Activated CD4-positive, alpha-beta T cell treated with anti-CD3 and anti-CD28 coated beads, Interleukin-2, amount 50 U/mL, for 48 hours (primary cell): ENCODE measurements around the gene STYXL2.

ENCODE experiments used
- DNase-seq, 2 experiments: peaks; one replicate each; pipeline ENCODE4 v3.0.0-alpha.2; 2020

STYXL2 gene

DNA sequence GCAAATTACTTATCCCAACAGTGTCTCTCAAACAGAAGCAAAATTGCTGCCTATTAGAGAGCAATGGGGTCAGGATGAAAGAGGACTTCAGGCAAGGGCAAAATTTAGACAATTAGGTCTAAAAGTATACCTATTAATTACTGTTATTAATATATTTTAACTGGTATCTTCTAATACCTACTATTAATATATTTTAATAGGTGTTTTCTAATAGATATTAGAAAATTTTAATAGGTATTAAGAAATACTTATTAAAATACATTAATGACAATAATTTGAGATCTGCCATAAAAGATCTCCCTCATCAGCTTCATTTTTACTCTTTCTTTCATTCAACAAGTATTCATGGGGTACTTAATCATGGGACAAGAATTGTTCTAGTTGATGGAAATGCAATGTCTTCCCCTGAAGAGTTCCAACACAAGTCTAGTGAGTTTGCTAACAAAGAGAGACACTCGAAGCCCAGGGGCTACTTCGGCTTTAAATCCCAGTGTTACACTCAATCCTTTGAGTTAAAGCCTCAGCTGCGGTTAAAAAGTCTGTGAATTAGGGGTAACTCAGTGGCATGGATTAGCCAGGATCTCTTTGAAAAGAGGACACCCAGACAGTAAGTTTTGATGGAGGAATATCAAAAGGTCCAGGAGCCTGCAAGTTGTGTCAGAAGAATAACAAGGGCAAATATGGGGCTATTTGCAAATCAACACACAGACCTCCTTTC, 44.1 kb downstream of the STYXL2 start:
- DNase-seq = no peak

- DNase-seq = no peak
Measured at GRCh38 chr1:167138703-167139102, 44.8 kb downstream of the STYXL2 start.

DNA sequence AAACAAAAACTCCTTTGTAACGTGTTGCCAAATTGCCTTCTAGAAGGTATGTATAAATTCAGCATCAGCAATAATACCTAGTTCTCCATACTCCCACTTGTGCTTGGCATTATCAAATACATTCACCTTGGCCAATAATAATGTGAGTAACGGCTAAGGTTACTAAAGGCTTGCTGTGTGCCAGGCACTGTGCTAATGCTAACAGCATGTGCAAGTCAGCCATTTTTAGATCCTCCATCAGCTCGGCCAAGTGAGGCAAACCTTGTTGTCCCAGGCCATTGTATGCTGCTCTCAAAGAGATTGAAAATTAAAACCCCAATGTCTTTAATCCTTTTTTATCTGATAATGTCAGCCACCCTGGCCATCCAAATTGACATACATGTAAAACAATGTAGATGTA, 48.1 kb downstream of the STYXL2 start:
- no peak for DNase-seq
